HEK293 (cell line): ENCODE data around the gene MAF.

ENCODE experiments used
- KLF16 ChIP-seq: fragments of 450-650 bp; formaldehyde crosslinking; IDR thresholded peaks from 2 replicates; pipeline ENCODE4 v1.5.1; 2017; ENCODE audit warnings: missing biosample characterization, missing genetic modification characterization
- OSR2 ChIP-seq: fragments of 450-650 bp; formaldehyde crosslinking; IDR thresholded peaks from 2 replicates; pipeline ENCODE4 v1.5.1; 2016; ENCODE audit warnings: missing biosample characterization, missing genetic modification characterization
- YY1 ChIP-seq: fragments of 450-650 bp; formaldehyde crosslinking; IDR thresholded peaks from 2 replicates; pipeline ENCODE4 v1.5.1; 2018; ENCODE audit warnings: missing biosample characterization, missing genetic modification characterization
- ZNF121 ChIP-seq: fragments of 450-650 bp; formaldehyde crosslinking; IDR thresholded peaks from 2 replicates; pipeline ENCODE4 v1.5.1; 2016; ENCODE audit warnings: missing biosample characterization, missing genetic modification characterization
- ZNF23 ChIP-seq: fragments of 450-650 bp; formaldehyde crosslinking; IDR thresholded peaks from 2 replicates; pipeline ENCODE4 v1.5.1; 2016; ENCODE audit warnings: missing biosample characterization, missing genetic modification characterization, borderline replicate concordance
- ZNF76 ChIP-seq: fragments of 450-650 bp; formaldehyde crosslinking; IDR thresholded peaks from 2 replicates; pipeline ENCODE4; 2016; ENCODE audit warnings: low read depth, missing biosample characterization, missing genetic modification characterization, borderline replicate concordance
- TF ChIP-seq, protein P1 (sequence below): fragments of 450-650 bp; formaldehyde crosslinking; IDR thresholded peaks from 2 replicates; pipeline ENCODE4 v1.5.1; 2017; ENCODE audit warnings: missing biosample characterization, mild to moderate bottlenecking, missing genetic modification characterization, moderate library complexity
- TF ChIP-seq, protein P2 (sequence below): fragments of 450-650 bp; formaldehyde crosslinking; IDR thresholded peaks from 2 replicates; pipeline ENCODE4 v1.5.1; 2016; ENCODE audit warnings: missing biosample characterization, missing genetic modification characterization

DNA sequence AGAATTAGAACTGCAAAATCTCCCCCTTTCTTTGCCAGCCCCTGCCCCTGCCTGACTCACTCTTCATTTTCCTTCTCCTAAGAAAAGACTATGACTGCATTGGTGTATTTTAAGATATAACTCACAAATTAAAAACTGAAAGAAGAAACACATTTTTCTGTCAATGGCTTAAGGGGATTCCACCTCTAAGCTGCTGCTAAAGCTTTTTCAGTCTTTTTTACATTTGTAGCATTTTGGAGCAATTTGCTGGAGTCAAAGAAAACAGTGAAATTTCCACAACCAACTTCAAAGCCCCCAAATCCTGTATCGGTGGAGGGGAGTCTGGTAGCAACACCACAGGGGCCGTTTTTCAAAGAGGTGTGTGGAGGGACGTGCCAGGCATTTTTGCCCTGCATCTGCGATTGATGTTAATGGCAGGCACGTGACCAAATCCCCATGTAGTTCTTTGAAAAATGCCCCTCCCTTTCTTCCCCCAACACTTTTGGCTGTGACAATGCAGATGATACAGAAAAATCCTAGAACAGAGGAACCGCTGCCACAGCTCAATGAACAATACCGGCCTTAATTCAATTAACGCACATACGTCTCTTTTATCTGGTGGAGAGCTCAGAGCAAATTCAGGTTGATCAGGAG, 28.5 kb downstream of the MAF start:
- TF ChIP-seq, protein P1, sequence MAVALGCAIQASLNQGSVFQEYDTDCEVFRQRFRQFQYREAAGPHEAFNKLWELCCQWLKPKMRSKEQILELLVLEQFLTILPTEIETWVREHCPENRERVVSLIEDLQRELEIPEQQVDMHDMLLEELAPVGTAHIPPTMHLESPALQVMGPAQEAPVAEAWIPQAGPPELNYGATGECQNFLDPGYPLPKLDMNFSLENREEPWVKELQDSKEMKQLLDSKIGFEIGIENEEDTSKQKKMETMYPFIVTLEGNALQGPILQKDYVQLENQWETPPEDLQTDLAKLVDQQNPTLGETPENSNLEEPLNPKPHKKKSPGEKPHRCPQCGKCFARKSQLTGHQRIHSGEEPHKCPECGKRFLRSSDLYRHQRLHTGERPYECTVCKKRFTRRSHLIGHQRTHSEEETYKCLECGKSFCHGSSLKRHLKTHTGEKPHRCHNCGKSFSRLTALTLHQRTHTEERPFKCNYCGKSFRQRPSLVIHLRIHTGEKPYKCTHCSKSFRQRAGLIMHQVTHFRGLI (tag by site-specific recombination) = no peak
- TF ChIP-seq, protein P2, sequence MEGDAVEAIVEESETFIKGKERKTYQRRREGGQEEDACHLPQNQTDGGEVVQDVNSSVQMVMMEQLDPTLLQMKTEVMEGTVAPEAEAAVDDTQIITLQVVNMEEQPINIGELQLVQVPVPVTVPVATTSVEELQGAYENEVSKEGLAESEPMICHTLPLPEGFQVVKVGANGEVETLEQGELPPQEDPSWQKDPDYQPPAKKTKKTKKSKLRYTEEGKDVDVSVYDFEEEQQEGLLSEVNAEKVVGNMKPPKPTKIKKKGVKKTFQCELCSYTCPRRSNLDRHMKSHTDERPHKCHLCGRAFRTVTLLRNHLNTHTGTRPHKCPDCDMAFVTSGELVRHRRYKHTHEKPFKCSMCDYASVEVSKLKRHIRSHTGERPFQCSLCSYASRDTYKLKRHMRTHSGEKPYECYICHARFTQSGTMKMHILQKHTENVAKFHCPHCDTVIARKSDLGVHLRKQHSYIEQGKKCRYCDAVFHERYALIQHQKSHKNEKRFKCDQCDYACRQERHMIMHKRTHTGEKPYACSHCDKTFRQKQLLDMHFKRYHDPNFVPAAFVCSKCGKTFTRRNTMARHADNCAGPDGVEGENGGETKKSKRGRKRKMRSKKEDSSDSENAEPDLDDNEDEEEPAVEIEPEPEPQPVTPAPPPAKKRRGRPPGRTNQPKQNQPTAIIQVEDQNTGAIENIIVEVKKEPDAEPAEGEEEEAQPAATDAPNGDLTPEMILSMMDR (tag by site-specific recombination) = no peak
- TF ChIP-seq ZNF76 (no peak), YY1 (no peak), ZNF23 (tag by site-specific recombination) (no peak), ZNF121 (tag by site-specific recombination) (no peak), KLF16 (tag by site-specific recombination) (no peak), OSR2 (tag by site-specific recombination) (no peak)
